ENCODE measurements around the gene PXDC1. TPM values are rescaled to one million over a fixed set of nuclear protein-coding genes. Genes with fewer than 3 reads are reported as not detected.

Gene PXDC1
- total and polyA plus RNA-seq, 2 experiments from 2014 or later = 1.2 to 1.8 TPM

GRCh38 chr6:3711776-3712175, 39.7 kb downstream of the PXDC1 start:
- Histone ChIP-seq H3K27me3 (ENCODE audit: insufficient read depth) (no peaks in the 10 kb centered on the region), H4K20me1 (replicated peaks; ENCODE audit: insufficient read depth) (no peaks in the 10 kb centered on the region), H2AFZ (no peak overlapping the region), H3F3A (replicated peaks; ENCODE audit: low read depth) (no peaks in the 10 kb centered on the region), H3K4me1 (ENCODE audit: insufficient read depth) (no peaks in the 10 kb centered on the region), H3K79me2 (replicated peaks; ENCODE audit: insufficient read depth) (no peaks in the 10 kb centered on the region), H3K9me2 (ENCODE audit: insufficient read depth) (peaks cover 2% of the 10 kb centered on the region; the same call in 1 of the 2 replicates), H3K27ac (ENCODE audit: low read depth) (no peak overlapping the region), H3K4me3 (no peak overlapping the region), H3K4me2 (no peak overlapping the region), H3K36me3 (ENCODE audit: insufficient read depth) (no peaks in the 10 kb centered on the region; the same call in 1 of the 2 replicates)
- peaks cover 1% of the 10 kb centered on the region; the same call in 1 of the 3 replicates for H3K9me3 Mint-ChIP-seq
- TF ChIP-seq EZH2phosphoT487 (IDR thresholded peaks at IDR 0.05; ENCODE audit: unreplicated experiment) = no peak
- TF ChIP-seq STAT1 (IDR thresholded peaks at IDR 0.05; ENCODE audit: unreplicated experiment) = no peak
- no peak for TF ChIP-seq NANOG (IDR thresholded peaks at IDR 0.05; ENCODE audit: borderline replicate concordance)
- TF ChIP-seq JUNB (IDR thresholded peaks at IDR 0.05; ENCODE audit: unreplicated experiment) = no peak
- TF ChIP-seq ZNF331 (CRISPR knock-in tag; IDR thresholded peaks at IDR 0.05; ENCODE audit: low read depth) = no peak
- no peak for TF ChIP-seq ETS1 (IDR thresholded peaks at IDR 0.05)
- no peak for TF ChIP-seq REST (IDR thresholded peaks at IDR 0.05; ENCODE audit: unreplicated experiment)
- no peak for TF ChIP-seq POLR2AphosphoS5 (IDR thresholded peaks at IDR 0.05; ENCODE audit: low read depth)
- TF ChIP-seq EZH2 (IDR thresholded peaks at IDR 0.05; ENCODE audit: low read depth, unreplicated experiment) = no peak
- no peak for TF ChIP-seq CREB1 (CRISPR knock-in tag; IDR thresholded peaks at IDR 0.05; ENCODE audit: low read depth)
- TF ChIP-seq CTCF (conservative IDR thresholded peaks at IDR 0.05; ENCODE audit: low read depth in 2 of 2) = no peak
- TF ChIP-seq ZNF462 (CRISPR knock-in tag; IDR thresholded peaks at IDR 0.05) = no peak
- TF ChIP-seq ZNF114 (CRISPR knock-in tag; IDR thresholded peaks at IDR 0.05) = no peak
- peaks cover 14% of the 10 kb centered on the region for H3K27me3 Mint-ChIP-seq (ENCODE audit: insufficient read depth, low read depth, poor library complexity)
- H3K36me3 Mint-ChIP-seq (ENCODE audit: low read depth) = peaks cover 3% of the 10 kb centered on the region; the same call in 2 of the 3 replicates
- H3K4me3 Mint-ChIP-seq = no peak overlapping the region
- H3K4me1 Mint-ChIP-seq = peaks cover 7% of the 10 kb centered on the region; the same call in 1 of the 3 replicates
- H3K27ac Mint-ChIP-seq = no peak overlapping the region
- ATAC-seq = no peak
- no peak for DNase-seq (ENCODE audit: low spot score)
